HG02763 (cell line): ENCODE data around the gene MAPRE3.

ENCODE experiments used
- ATAC-seq: cut with Tn5 transposase; IDR thresholded peaks from one replicate; pipeline ENCODE4 v1.9.1; 2021; ENCODE audit warnings: mild to moderate bottlenecking, moderate library complexity; ENCODE audit not compliant: unreplicated experiment

The MAPRE3 gene

GRCh38 chr2:27010139-27010538 is 39.7 kb downstream of the MAPRE3 start:
- no peak for ATAC-seq

DNA sequence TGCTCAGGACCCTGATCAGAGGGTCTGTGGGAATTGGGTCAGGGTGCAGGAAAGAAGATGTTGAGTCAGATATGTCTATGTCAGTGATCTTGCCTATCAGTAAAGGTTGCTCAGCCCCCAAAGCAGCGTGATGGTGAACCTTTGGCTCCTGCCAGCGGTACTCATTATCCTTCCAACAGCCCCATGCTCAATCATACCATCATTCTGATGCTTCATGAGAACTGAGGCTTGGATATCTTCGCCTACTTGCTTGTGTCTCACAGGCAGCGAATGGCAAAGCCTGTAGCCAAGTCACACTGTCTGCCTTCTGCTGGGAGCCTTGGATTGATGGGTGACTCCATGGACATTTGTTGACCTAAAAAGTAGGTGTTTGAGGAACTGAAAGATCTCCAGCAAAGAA is 43.3 kb downstream of the MAPRE3 start:
- ATAC-seq = no peak

GRCh38 chr2:27014771-27015433 is 44.5 kb downstream of the MAPRE3 start:
- ATAC-seq = no peak

DNA sequence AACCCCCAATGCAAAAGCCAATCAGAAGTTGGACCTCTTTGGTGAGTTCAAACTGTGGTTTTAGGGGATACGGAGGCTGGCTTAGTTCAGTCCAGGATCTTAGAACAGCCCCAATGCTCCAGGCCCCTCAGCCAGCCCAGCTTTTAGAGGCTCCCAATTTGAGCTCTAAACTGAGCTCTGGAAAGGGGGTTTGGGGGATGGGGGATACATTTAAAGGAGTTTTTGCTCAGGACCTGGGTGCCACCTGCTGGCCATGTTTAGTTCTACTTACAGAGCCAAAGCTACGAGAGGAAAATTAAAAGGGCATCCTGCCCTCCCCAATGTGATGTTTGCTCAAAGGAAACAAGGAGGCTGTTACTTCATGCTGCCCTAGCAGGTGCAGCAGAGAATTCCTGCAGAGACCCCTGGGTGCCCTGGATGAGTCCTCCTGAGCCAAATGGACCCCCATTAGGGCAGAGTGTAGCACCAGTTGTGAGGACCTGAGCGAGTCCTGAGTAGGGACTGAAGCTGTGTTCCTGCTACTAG is 46.4 kb downstream of the MAPRE3 start:
- no peak for ATAC-seq

DNA sequence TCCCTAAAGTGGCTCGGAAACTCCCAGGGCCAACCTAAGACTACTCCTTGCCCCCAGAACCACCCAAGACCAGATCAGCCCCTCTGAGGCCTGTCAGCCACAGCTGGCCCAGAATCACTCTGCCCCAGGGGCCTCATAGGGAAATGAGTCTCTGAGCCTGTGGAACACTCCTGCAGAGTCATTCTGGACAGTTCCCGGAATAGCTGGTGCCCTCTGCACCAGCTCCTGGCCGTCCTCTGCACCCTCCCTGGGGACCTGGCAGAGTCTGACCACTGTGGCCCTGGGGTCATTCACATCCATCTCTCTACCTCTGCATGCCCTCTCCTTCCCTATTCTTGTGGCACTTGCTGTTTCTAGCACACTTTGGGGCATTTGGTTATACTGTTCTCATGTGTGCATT is 47.7 kb downstream of the MAPRE3 start:
- ATAC-seq = no peak

DNA sequence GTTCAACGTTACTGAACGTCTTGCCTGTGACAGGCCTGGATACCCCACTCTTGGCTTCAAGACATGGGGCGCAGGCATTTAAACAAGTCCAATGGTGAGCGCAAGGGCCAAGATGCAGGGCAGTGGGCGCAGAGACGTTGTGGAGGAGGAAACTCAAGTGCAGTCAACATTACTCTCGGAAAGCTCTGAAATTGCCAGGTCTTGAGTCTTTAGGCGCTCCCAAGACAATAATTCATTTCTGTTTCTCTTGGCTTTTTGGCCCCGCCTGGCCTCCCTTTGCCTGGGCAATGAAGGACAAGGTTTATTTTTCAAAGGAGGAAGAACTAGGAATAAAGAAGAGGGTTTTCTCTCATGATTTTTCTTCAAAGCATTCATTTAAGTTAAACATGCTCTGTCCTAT is 49.0 kb downstream of the MAPRE3 start:
- ATAC-seq = no peak

- no peak for ATAC-seq
Observed at GRCh38 chr2:27019931-27020855, 49.8 kb downstream of the MAPRE3 start.

DNA sequence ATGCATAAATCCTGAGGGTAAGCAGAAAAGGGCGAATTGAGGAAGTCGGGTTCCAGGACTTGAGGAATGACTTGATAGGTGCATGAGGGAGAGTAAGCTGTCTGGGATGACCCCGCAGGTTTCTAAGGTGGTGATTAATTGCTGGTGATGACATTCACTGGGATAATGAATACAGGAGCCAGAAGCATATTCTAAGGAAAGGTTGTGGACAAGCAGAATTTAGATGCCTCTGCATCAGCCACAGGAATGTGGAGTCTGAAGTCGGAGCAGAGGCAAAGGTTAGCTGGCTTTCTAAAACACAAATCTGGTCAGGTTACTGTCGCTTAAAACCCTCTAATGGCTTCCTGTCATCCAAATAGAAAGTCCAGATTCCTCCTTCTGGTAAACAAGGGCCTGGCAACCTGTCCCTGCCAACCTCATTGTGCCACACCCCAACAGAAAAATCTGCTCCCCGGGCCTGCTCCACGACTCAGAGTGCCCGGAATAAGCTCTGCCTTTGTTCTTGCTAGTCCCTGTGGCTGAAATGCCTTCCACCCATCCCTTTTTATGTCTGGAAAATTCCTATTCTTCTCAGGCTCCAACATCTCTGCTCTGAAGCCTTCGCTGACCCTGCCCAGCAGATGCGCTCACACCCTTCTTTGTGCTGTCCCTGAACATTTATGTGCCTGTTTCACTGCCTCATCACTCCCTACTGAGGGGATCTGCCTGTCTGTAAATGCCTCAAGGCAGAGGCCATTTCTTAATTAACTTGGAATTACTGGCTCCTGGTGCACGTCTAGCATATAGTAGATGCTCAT is 51.0 kb downstream of the MAPRE3 start:
- no peak for ATAC-seq

- ATAC-seq = no peak
Observed at GRCh38 chr2:27023740-27024139, 53.3 kb downstream of the MAPRE3 start.

DNA sequence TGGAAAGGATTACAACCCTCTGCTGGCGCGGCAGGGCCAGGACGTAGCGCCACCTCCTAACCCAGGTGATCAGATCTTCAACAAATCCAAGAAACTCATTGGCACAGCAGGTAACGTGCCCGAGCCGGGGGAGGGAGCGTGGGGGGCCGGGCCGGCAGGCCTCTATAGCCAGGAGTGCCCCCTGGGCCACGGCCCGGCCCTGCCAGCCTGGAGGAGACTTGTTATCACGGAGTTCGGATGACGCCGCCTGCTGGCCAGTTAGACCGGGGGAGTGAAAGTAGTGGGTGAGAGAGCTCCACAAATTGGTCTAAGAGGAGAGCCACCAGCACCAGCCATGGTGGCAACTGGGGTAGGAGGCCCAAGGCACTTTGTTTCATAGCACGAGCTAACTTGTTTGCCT is 53.8 kb downstream of the MAPRE3 start:
- ATAC-seq = no peak

GRCh38 chr2:27024812-27025211 is 54.4 kb downstream of the MAPRE3 start:
- no peak for ATAC-seq

GRCh38 chr2:27025281-27025800 is 54.9 kb downstream of the MAPRE3 start:
- ATAC-seq = no peak

DNA sequence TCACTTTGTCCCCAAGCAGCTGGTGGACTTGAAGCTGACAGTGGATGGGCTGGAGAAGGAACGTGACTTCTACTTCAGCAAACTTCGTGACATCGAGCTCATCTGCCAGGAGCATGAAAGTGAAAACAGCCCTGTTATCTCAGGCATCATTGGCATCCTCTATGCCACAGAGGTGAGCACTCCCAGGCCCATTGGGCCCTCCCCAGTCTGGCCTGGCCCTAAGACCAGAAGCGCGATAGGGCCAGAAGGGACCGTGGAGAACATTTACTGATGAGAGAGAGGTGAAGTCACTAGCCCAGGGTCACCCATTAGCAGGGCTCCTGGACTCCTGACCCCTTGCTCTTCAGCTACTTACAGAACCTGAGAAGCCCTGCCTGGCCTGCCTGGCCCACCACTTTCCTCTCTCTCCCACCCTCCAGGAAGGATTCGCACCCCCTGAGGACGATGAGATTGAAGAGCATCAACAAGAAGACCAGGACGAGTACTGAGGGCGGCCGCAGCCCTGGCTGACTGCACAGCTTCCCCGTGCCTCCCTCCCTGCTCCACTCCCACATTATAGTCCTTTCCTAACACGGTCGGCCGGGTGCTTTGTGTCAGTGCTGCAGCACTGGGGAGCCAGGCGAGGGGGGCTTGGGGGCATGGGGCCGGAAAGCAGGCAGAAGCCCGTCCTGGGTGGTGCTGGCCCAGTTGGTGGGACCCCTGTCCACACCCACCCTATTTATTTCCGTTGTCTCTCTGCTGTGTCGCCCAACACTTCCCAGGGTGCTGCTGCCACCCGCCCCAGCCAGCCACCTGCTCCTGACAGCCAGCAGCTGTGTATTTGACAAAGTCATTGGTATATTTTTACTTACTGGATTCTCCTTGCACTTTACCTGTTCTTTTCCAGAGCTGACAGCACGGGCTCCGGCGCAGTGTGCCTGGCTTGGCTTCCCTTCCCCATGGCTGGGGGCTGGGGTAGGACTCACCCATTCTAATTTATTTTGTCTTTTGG is 55.7 kb downstream of the MAPRE3 start:
- no peak for ATAC-seq

DNA sequence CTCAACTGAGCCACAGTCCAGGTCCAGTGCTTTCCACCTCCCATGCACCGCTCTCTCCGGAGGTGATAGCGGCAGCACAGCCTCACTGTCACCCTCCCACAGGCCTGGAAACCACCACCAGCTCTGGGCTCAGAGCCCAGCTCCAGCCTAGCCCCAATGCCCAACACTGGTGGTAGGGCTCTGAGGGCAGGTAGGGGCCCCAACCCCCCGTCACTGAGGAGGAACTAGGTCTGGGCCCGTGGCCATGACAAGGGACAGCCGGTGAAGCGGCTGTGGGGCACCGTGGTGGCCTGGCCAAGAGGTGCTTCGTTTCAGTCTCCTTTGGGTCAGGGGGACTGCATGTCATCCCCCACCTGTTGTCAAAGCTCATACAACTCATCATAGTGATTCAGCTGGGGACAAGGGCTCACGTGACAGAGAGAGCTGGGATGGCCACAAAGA is 56.8 kb downstream of the MAPRE3 start:
- ATAC-seq = no peak

GRCh38 chr2:27029051-27029450 is 58.6 kb downstream of the MAPRE3 start:
- ATAC-seq = no peak

DNA sequence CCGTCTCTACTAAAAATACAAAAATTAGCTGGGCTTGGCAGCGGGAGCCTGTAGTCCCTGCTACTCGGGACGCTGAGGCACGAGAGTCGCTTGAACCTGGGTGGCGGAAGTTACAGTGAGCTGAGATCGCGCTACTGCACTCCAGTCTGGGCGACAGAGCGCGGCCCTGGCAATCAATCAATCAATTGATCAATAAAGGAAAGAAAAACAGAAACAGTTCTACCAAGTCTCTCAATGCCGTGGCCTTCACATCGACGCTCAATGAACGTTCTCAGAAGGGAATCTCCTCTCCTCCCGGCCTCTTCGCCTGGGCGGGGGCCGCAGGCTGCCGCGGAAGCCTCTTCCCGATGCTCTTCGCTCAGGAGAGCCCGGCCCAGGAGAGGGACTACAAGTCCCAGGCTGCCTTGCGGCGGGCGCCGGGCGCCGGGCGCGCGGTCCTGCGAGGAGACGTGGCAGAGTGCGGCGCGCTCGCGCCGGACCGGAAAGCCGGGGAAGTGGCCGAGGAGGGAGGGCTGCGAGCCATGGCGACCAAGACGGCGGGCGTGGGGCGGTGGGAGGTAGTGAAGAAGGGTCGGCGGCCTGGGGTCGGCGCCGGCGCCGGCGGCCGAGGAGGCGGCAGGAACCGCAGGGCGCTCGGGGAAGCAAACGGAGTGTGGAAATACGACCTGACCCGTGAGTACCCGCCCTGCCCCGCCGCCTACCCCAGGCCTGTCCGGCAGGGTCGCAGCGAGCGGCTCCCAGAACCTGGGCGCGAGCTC is 62.2 kb downstream of the MAPRE3 start, which contains the start of gene TMEM214:
Gene TMEM214 (plus strand): TSS at position 471 of the 758 bp plus-strand sequence. CDS start 51 bp downstream, at position 522.
- ATAC-seq = peak; percentile 90

- no peak for ATAC-seq
Observed at GRCh38 chr2:27033253-27033852, 62.9 kb downstream of the MAPRE3 start.

DNA sequence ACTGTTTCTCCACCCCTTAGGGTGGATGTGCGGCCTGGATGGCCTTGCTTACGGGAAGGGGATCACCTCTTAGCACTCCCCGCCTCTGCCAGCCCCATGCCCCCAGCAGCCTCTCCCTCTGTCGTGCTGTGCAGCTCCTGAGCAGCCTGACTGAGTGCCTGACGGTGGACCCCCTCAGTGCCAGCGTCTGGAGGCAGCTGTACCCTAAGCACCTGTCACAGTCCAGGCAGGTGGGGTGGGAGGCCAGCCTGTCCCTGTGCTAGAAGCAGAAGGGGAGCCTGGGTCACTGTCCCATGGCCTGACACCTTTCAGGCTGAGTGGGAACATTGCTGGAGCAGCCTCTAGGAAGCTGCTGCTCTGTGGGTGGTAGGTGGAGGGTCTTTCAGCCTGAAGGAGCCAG is 67.6 kb downstream of the MAPRE3 start:
- ATAC-seq = no peak
